ENCODE data around the gene SRP9.
"Not testable (repeated sequence)": the region's sequence is repeated elsewhere in the genome, so short reads cannot be mapped to it uniquely, and the experiment has no call there.

DNA sequence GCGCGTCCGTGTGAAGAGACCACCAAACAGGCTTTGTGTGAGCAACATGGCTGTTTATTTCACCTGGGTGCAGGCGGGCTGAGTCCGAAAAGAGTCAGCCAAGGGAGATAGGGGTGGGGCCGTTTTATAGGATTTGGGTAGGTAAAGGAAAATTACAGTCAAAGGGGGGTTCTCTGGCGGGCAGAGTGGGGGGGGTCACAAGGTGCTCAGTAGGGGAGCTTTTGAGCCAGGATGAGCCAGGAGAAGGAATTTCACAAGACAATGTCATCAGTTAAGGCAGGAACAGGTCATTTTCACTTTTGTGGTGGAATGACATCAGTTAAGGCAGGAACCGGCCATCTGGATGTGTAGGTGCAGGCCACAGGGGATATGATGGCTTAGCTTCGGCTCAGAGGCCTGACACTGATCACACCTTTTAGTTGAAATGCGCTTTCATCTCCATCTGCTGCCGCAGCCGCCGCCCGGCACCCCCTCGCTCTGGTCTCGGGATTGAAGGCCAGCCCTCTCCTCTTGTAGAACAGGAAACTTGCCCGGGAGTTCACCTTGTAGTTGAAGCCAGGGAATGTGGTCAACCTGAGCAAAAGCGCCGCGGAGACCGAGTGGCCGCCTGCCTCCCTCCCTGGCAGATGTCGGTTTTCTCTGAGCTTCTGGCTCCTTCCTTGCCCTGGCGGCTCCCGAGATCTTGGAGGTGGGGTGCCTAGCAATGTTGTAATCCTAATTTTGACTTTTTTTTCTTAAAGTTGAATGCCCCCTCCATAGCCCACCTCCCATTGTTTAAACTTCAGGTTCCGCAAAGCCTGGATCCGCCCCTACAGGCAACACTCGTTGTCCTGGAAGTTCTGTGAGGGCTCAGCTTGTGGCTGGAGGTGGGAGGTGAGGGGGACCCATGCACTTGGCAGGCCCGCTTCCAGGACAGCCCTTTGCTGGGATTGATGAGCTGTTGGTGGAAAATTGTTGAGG, 33.2 kb downstream of the SRP9 start:
- not testable (repeated sequence) for TF ChIP-seq EZH2phosphoT487 (IDR thresholded peaks at IDR 0.05; ENCODE audit: low read depth, severe bottlenecking, unreplicated experiment)
- TF ChIP-seq, protein P1, sequence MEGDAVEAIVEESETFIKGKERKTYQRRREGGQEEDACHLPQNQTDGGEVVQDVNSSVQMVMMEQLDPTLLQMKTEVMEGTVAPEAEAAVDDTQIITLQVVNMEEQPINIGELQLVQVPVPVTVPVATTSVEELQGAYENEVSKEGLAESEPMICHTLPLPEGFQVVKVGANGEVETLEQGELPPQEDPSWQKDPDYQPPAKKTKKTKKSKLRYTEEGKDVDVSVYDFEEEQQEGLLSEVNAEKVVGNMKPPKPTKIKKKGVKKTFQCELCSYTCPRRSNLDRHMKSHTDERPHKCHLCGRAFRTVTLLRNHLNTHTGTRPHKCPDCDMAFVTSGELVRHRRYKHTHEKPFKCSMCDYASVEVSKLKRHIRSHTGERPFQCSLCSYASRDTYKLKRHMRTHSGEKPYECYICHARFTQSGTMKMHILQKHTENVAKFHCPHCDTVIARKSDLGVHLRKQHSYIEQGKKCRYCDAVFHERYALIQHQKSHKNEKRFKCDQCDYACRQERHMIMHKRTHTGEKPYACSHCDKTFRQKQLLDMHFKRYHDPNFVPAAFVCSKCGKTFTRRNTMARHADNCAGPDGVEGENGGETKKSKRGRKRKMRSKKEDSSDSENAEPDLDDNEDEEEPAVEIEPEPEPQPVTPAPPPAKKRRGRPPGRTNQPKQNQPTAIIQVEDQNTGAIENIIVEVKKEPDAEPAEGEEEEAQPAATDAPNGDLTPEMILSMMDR (IDR thresholded peaks at IDR 0.05; ENCODE audit: poor library complexity) = not testable (repeated sequence)
